ENCODE measurements around the gene PAPPA.

Gene PAPPA

GRCh38 chr9:116153765-116154333 is at the start of gene PAPPA:
Gene PAPPA, plus strand, starts transcription at chr9:116153791. Its CDS starts 382 bp downstream, at chr9:116154173.
- DNase-seq, result no peak

GRCh38 chr9:116103976-116104820 is 49.4 kb upstream of the PAPPA start:
- no peak for DNase-seq

- no peak for DNase-seq
These were observed 41.4 kb upstream of the PAPPA start for GRCh38 chr9:116112236-116112635.

- DNase-seq, result no peak
These were observed 37.7 kb upstream of the PAPPA start for GRCh38 chr9:116115761-116116353.

- DNase-seq, result no peak
These were observed 37.2 kb upstream of the PAPPA start for GRCh38 chr9:116116393-116116792.

GRCh38 chr9:116123171-116123570 is 30.4 kb upstream of the PAPPA start:
- DNase-seq, result no peak

GRCh38 chr9:116124472-116125040 is 29.0 kb upstream of the PAPPA start:
- no peak for DNase-seq

- no peak for DNase-seq
These were observed 20.4 kb upstream of the PAPPA start for GRCh38 chr9:116133163-116133562.

GRCh38 chr9:116134975-116135374 is 18.6 kb upstream of the PAPPA start:
- DNase-seq, result no peak

GRCh38 chr9:116137010-116137409 is 16.6 kb upstream of the PAPPA start:
- DNase-seq, result no peak

GRCh38 chr9:116137581-116137980 is 16.0 kb upstream of the PAPPA start:
- no peak for DNase-seq

- DNase-seq, result no peak
These were observed 11.6 kb upstream of the PAPPA start for GRCh38 chr9:116141864-116142561.

- DNase-seq, result no peak
These were observed 10.7 kb upstream of the PAPPA start for GRCh38 chr9:116142706-116143492.

- DNase-seq, result no peak
These were observed 9.6 kb upstream of the PAPPA start for GRCh38 chr9:116144038-116144437.

- no peak for DNase-seq
These were observed 9.0 kb upstream of the PAPPA start for GRCh38 chr9:116144555-116144954.

GRCh38 chr9:116145036-116145435 is 8.6 kb upstream of the PAPPA start:
- DNase-seq, result no peak

GRCh38 chr9:116147821-116148220 is 5.8 kb upstream of the PAPPA start:
- no peak for DNase-seq

GRCh38 chr9:116149844-116150243 is 3.7 kb upstream of the PAPPA start:
- DNase-seq, result no peak

- DNase-seq, result no peak
These were observed 2.4 kb upstream of the PAPPA start for GRCh38 chr9:116151199-116151598.

GRCh38 chr9:116151966-116152381 is 1.6 kb upstream of the PAPPA start:
- DNase-seq, result no peak

- DNase-seq, result no peak
These were observed 1.2 kb upstream of the PAPPA start for GRCh38 chr9:116152390-116152789.

All from NK-92 treated with Interleukin-12 subunit alpha and Interleukin-12 subunit beta, amount 100 ng/mL, for 24 hours (cell line).